HG03565 (cell line): ENCODE data around the gene NRXN2.
"Not testable (repeated sequence)": the region's sequence is repeated elsewhere in the genome, so short reads cannot be mapped to it uniquely, and the experiment has no call there.

Experiments used
- ATAC-seq: cut with Tn5 transposase; IDR thresholded peaks from one replicate; pipeline ENCODE4 v1.9.1; 2021; ENCODE audit warnings: mild to moderate bottlenecking, moderate library complexity; ENCODE audit not compliant: unreplicated experiment

NRXN2 gene

DNA sequence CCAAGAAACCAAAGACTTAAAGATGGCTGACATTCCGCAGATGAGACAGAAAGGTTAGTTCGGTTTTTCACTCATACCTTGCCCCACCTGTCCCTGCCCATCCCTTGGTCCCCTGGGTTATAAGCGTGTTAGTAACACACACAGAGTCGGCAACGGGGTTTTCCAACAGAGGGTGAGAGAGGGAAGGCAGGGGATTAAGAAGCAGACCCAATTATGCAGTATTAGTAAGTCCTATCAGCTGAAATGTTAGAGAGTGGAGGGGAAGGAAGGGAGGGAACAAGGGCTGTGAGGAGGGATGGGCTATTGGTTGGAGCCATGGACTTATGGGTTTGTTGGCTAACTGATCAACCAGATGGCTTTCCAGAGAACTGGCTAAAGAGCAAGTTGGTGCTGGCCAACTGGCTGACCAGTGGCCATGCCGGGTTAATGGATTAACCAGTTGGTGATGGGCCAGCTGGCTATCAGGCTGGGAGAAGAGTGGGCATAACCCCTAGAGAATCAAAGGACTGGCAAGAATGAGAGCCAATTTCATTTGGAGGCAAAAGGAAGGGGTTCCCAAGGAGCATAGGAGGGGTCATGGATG lies 45.5 kb downstream of the NRXN2 start:
- no peak for ATAC-seq

DNA sequence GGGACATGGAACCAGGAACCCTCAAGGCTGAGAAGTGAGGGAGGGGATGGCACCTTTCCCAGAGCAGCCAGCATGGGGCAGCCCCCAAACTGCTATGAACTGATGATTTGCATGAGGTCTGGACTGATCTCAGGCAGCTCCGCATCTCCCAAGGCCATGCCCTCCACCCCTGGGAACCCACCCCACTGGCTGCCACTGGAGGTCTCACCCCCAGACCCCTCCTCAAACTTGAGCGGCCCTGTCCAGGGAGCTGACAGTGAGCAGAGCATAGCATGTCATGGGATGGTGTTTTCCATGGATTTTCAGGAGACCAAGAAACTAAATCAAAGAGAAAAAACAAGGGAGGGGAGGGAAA lies 46.8 kb downstream of the NRXN2 start:
- ATAC-seq: no peak

DNA sequence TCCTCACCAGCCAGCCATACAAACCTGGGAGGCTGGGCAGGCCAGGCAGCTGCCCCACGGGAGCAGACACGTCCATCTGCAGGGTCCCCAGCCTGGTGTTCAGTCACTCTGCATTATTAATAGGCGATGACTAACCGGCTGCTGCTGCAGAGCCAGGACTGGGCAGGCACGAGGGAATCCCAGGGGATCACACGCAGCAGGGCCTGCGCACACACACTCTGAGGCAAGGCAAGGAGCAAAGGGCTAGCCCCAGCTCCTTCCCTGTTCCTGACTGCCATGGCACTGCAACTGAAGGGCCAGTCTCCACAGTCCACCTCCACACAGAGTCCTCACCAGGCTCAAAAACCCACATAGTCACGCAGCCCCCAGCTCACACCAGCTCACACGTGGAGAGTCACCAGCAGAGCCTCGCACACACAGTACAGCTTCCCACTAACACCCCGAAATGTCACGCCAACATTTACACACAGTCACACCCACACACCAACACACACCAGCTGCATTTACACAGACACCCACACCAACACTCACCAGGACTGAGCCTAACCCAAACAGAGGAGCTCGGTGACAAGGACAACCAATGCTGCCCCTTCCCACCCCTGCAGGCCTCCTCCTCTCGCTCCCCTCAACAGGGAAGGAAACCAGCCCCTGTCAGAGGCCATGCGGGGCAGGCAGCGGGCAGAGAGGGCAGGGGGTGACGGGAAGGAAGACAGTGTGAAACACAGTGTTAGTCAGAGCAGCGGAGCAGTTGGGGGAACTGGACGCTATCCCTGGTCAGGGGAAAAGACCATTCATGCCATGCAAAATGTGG lies 47.3 kb downstream of the NRXN2 start:
- ATAC-seq: no peak

DNA sequence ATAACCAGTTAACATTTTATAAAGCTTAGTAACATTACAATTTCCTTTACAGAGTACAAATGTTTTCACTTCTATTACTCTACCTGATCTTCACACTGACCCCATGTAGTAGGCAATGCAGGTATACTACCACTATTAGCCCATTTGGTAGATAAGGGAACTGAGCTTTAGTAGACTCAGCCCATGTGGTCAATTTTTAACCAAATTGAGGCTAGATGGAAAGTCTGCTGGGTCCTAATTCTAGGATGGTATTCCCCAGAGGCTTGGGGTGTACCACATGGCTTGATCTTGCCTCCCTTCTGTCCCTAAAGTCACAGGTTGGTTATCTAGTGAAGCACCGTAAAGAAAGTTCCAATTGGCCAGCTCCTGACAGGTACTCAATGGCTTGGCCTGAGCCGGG lies 48.2 kb downstream of the NRXN2 start:
- no peak for ATAC-seq

DNA sequence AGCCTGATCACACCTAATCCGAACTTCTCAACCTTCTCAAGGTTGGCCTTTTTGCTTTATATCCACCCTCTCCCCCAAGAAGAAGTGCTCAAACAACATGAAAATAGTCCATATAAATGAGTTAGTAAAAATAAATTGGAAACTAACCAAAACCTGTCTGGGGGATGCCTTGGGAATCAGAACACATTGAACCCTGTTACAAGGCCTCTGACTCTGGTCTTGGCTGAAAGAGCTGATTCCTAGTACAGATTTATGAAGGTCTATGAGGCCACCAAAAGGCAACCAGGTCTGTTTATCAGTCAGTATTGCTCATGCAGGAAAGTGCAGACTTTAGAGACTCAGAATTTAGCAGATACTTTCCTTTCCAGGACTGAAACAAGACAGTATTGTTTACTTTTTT lies 49.7 kb downstream of the NRXN2 start:
- ATAC-seq: no peak

DNA sequence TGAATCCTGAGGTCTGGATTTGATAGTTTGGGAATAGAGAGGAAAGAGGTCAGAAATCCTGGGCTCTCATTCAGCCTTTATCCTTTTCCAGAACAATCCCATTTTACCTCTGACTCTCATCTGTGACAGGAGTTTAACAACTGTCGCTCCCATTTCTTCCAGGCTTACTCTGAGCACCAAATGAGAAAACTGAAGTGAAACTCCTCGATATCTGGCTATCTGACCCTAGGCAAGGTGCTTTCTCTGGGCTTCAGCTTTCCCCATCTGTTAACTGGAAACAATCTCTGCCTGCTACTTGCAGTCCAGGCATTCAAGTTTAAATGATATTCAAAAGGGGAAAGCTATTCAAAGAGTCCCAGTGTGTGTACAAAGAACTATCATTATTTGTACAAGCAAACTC lies 50.1 kb downstream of the NRXN2 start:
- ATAC-seq: no peak

DNA sequence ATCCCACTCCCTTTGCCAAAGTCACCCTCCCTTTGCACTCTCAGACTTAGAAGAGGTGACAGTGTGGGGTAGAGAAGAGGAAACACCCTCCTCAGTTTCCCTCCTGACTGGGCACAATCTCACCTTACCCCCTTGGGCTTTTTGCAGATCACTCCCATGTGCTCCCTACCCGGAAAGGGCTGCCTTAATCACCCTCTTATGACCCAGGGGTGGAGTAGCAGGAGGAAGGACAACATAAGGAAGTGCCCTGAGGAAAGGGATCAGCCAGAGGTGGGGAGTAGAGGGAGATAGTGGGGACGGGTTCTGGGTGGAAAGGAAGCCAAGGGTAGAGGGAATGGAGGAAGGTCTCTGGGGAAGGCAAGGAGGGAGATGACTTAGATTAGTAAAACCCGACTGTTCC lies 52.0 kb downstream of the NRXN2 start:
- ATAC-seq: no peak

DNA sequence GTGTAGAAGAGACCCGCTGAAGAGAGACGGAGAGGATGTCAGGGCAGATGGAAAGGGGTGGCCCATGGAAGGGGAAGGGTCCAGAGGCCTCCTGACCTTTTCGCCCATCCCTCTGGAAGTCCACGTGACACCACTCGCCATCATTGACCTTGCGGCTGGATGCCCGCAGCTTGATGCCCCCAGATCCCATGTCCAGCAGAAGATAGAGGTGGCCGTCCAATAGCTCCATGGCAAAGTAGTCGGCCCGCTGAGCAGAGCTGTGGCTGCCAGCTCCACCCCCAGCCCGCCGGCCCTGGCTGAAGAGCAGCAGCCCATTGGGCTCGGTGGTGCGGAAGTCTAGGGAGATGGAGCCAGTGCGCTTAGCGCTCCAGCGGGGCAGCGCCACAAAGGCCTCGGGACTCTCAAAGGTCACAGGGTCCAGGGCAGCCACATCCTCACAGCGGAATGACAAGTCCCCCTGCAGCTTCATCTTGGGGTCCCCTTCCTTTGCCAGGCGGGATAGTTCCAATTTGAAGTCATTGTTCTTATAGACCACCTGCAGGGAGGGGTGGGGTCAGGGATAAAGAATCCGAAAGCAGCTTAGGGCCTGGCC lies 55.7 kb downstream of the NRXN2 start:
- ATAC-seq: no peak

DNA sequence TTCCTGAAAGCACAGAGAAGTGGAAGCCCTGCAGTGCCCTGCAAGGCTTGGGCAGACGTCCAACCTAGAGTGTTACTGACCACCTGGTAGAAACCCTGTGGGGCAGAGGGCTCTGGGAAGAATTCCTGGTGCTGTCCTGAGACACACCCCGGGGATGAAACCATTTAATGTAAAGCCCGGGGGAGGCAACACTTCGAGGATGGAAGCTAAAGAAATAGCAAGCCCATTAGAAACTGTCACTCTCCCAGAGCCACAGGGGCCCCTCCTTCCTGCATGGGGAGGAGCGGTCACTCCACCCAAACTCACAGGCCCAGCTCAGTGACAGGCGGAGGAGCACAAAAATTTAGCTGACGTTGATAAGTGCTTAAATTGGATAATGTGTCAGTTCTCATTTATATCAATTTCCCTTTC lies 57.6 kb downstream of the NRXN2 start:
- ATAC-seq: no peak

DNA sequence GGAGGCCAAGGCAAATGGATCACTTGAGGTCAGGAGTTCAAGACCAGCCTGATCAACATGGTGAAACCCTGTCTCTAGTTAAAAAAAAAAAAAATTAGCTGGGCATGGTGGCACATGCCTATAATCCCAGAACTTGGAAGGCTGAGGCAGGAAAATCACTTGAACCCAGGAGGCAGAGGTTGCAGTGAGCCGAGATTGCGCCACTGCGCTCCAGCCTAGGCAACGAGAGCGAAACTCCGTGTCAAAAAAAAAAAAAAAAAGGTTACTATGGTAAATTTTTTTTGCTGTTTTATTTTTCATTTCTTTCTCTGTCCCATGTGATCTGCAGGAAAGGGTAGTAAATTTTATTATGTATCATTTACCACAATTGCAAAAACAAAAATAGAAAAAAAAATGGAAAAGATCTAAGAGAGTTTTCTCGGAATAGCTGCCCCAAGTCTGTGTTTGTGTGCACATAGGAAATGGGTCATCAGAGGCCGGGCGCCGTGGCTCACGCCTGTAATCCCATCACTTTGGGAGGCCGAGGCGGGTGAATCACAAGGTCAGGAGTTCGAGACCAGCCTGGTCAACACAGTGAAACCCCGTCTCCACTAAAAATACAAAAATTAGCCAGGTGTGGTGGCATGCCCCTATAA lies 58.6 kb downstream of the NRXN2 start:
- not testable (repeated sequence) for ATAC-seq

DNA sequence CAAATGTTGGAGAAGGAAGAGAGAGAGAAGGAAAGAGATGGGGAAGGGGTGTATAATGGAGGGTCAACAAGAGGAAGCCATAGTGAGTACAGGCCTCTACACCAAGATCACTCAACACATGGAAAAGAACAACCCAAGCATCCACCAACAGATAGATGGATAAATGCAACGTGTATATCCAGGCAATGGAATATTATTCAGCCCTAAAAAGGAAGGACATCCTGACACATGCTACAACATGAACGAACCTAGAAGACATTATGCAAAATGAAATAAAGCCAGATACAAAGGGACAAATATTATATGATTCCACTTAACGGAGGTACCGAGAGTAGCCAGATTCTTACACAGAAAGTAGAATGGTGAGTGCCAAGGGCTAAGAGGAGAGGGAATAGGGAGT lies 59.3 kb downstream of the NRXN2 start:
- ATAC-seq: no peak

DNA sequence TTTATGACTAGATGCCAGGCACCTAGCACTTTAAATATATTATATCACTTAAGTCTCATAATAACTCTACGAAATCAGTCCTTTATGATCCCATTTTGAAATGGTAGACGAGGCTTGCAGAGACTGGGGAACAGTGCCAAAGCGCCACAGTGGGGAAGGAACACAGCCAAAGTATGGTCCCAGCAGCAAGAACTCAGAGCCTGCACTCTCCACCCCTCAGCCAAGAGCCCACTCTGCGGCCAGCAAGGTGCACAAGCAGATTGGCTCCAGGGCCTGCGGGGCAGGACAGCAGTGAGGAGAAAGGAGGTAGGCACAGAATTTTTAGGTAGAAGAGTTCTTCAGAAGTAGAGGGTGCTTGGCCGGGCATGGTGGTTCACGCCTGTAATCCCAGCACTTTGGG lies 61.4 kb downstream of the NRXN2 start:
- ATAC-seq: no peak

DNA sequence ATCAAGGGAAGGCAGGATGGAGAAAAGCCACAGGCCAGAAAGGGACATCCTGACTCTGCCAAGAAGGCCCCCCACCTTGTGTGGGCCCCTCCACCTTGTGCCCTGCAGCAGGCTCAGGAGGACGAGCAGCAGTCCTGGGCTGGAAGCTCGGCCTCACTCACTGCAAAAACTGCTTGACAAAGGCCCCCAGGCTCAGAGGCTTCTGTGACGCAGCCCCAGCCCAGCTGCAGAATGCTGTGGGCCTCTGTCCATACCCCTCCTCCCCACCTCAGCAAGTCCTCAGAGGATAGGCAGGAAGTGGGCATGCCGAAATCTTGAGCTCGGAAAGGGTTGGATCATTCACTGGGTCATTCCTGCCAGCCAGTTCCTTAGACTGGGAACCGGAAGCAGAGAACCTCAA lies 61.9 kb downstream of the NRXN2 start:
- no peak for ATAC-seq

DNA sequence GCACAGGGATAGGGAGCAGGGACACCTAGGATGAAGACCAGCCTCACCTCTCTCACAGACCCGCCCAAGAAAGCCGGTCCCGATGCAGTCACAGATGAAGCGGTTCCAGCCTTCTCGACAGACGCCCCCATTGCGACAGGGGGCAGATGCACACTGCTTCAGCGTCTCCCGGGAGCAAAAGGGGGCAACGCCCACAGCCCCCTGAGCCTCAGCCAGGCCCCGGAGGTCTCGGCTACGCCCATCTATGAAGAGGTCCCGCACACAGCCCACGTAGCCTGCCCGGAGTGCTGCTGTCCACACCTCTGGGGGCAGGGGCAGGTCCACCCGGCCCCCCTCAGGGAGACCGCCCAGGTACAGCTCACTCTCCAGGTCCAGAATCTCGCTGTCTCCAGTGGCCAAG lies 62.3 kb downstream of the NRXN2 start:
- ATAC-seq: no peak

DNA sequence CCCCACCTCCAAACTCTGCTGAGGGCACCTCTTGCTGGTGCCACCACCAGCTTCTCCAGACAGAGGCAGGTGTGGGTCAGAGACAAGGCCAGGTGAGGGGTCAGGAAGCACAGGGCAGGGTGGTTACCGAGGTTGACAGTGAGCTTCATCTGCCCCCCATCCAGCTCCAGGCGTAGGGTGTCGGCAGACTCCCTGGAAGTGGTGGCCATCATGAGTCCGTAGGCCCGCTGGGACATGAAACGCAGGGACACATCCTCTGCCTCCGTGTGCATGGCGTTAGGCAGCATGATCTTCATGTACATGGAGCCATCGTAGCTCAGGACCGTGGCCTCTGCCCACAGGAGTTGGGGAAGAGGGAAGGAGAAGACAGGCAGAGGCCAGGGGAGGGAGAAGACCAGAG lies 62.8 kb downstream of the NRXN2 start:
- ATAC-seq: no peak

DNA sequence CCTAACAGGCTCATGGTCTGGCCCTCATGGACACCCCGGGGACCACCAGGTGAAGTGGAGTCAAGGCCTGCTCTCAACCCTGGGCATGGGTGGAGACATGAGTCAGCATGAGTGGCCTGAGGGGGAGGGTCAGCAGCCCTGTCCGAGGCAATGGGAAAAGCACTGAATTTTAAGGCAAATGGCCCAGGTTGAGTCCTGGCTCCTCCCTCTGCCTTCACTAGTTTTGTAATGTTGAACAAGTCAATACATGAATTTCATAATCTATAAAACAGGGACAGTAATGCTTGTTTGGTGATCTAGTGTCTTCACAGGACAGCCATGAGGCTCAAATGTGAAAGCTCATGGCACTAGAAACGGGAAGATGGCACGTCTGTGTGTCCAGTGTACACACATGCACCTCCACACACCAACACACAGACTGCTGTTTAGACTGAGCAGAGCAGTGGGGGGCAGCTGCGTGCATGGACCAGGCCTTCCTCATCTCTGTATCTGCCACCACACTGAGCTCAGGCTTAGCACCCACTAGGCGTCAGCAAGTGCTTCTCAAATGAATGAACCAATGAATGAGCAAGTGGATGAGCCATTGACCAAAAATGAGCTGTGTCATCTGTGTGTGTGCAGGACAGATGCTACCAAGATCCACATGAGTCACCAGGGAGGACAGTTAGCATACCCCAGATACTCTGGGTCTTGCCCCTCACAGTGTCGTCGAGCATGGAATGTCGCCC lies 63.4 kb downstream of the NRXN2 start:
- no peak for ATAC-seq

DNA sequence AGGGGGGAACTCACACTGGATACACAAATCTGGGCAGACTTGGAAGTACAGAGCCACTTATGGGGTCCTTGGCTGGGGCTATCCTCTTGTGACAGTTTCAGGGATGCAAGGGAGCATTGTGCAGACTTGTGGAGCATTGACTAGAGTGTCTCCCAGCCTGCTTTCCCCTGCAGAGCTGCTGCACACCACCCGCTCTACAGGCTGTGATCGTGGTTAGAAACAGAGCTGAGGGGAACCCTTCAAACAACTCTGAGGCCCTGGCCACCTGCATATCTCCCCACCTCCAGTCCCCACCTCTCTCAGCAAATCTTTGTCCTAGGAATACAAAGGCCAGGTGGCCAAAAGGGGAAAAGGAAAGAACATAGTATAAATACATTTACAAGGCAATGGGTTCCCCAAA lies 64.7 kb downstream of the NRXN2 start:
- ATAC-seq: no peak

DNA sequence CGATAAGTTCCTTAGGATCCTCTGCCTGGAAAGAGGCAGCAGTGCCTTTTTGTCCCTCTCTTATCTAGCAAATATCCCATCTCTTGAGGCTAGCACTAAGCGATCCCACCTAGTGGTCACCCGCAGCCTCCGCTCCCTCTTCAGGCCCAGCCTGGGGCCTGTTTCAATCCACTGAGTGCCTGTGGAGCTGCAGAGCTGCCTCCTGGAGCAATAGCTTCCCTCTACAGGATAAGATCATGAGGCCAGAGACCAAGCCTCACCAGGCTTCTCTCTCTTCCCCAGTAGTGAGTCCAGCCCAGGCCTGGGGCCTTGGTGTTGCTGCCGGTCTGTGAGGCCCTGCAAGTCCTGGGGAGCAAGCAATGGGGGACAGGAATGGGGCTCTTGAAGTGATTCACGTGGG lies 66.1 kb downstream of the NRXN2 start:
- ATAC-seq: no peak

DNA sequence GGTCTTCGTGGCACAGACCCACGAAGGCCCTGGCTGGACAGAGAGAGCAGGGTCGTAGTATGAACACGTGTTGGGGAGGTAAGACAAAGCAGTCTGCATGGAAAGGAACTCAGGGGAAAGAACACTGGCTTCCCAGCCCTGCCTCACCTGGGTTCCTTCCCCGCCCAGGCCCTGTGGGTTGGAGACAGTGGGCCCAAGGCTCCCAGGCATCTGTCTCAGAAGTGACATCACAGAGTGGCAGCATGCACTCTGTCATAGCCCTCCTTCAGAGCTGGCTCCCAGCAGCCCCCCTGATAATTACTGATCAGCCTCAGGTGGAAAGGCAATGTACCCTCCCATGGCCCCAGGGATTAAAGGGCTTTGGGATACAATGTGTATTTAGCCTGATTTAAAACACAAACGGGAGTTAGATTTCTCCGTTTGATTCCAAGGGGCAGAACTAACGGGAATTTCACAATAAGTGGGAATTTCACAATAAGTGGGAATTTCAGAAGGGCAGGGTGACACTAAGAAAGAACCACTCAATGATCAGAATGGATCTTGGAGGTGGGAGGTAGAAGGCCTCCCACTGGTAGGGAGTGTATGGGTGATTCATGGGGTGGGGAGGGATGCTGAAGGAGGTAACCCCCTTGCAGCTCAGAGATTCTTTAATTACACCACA lies 66.9 kb downstream of the NRXN2 start:
- no peak for ATAC-seq

DNA sequence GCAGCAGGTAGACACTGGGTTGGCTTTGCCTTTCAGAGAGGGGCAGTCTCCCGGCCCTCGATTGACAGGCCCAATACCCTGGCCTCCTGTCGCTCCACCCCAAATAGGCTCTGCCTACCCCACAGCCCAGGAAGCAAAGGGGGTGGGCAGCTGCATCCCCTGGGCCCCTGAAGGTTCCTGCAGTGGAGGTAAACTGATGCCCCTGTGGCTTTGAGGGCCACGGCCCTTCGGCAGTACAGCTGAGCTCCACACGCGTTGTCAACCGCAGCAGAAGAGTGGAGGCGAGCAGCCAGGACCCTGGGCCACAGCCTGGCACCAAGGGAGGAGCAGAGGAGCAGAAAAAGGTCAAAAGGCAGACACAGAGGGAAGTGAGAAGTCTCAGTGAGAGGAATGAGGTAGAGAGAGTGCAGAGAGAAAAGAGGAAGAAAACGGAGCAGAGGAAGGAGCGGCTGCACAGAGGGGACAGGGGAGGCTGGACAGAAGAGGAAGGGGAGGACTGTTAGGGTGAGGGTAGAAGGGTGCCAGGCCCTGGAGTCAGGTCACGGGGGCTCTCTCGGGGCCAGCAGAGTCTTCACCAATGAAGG lies 67.9 kb downstream of the NRXN2 start:
- no peak for ATAC-seq

DNA sequence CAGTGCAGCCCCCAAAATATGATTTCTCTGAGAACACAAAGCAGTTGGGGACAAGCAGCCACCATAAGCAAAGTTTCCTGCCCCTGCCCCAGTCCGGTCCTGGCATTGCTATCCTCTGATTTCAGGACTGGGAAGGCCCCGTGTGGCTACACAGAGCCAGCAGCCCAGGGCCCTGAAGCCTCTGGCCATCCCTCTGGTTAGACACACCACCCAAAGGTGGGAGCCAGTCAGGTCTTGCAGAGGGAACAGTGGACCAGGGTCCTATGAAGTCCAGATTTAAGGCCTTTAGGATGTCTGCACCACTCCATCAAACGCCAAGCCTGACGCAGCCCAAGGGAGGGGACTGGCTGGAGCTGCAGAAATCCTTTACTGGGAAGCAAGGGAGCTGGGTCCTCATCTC lies 68.6 kb downstream of the NRXN2 start:
- no peak for ATAC-seq
